GM12801 (cell line): ENCODE data around the gene MMP13.

Source experiments
- CTCF ChIP-seq: IDR thresholded peaks from one replicate; pipeline ENCODE4 v1.5.1; 2011; ENCODE audit warnings: control low read depth; ENCODE audit not compliant: insufficient read length; ENCODE audit errors: extremely low read depth

MMP13 gene

GRCh38 chr11:102914238-102915043 lies 41.1 kb downstream of the MMP13 start:
- TF ChIP-seq CTCF = no peak

- TF ChIP-seq CTCF = no peak
Observed at GRCh38 chr11:102912482-102912830, 43.1 kb downstream of the MMP13 start.

- TF ChIP-seq CTCF = no peak
Observed at GRCh38 chr11:102911758-102912481, 43.6 kb downstream of the MMP13 start.

- no peak for TF ChIP-seq CTCF
Observed at GRCh38 chr11:102900346-102900745, 55.2 kb downstream of the MMP13 start.
